OCI-LY3 (cell line): ENCODE results near the gene BAHD1.

Experiments
- CTCF ChIP-seq: fragments of 200-600, 300-600 bp; sonication (generic); IDR thresholded peaks from 2 replicates; pipeline ENCODE4 v1.5.1; 2014; ENCODE audit warnings: antibody characterized with exemption, low read length, low read depth
- EZH2phosphoT487 ChIP-seq: fragments of 200-600 bp; shearing (Covaris generic); IDR thresholded peaks from 2 replicates; pipeline ENCODE4 v1.6.1; 2018; ENCODE audit warnings: antibody characterized with exemption, mixed run types, low read depth

- TF ChIP-seq CTCF (no peak), EZH2phosphoT487 (no peak)
Observed at GRCh38 chr15:40454904-40455391, 14.2 kb downstream of the BAHD1 start.
